HepG2 (cell line): ENCODE measurements around the gene FAM228B. TPM values are rescaled to one million over a fixed set of nuclear protein-coding genes. Genes with fewer than 3 reads are reported as not detected.

Experiments used
- ATAC-seq: fragments of 200-7000 bp; cut with Tn5 transposase; 3 replicates; pipeline ENCODE4 v1.9.1; 2020; ENCODE audit warnings: mild to moderate bottlenecking, moderate library complexity
- BruUV-seq: library from RNA; stranded (reverse); fragments of 400-500 nt; replicated peaks from 2 replicates; lab custom pipeline; 2021; lab: Mats Ljungman, UMichigan
- CTCF ChIA-PET: fragments of 300-600 bp; formaldehyde crosslinking; extraction: SDS; loops from one replicate; lab custom pipeline; 2021; ENCODE audit warnings: low total read pairs, inconsistent platforms, low intra/inter-chr PET ratio; lab: Yijun Ruan, JAX
- POLR2A ChIA-PET: fragments of 350-600 bp; sonication (Branson Sonifier 250); formaldehyde crosslinking; loops from one replicate; lab custom pipeline; 2020; ENCODE audit warnings: antibody characterized with exemption, inconsistent platforms; lab: Yijun Ruan, JAX
- DNase-seq: peaks from one replicate; pipeline ENCODE4 v3.0.0-alpha.2; 2015; ENCODE audit warnings: low spot score
- FAIRE-seq: peaks from 3 replicates; lab custom pipeline; 2011; peaks lifted over from hg19 to GRCh38; lab: Jason Lieb, UNC
- H2AFZ ChIP-seq: one replicate; pipeline ENCODE4 v1.6.1; 2011; ENCODE audit warnings: low read length, inconsistent platforms
- H3K27ac ChIP-seq: fragments of 300-600 bp; 3 replicates; pipeline ENCODE4 v1.8.0; 2011; ENCODE audit warnings: mixed run types, mild to moderate bottlenecking, mixed read lengths, low read length, inconsistent platforms; ENCODE audit not compliant: insufficient read depth; ENCODE audit errors: extremely low read length
- H3K27me3 ChIP-seq, 2 experiments: fragments of 200-600 bp in 1 of 2; 2 replicates in 1 of 2; 3 replicates in 1 of 2; pipeline versions ENCODE4 v1.6.0 to v1.8.0; 2011; ENCODE audit warnings: low read length in 2 of 2, mild to moderate bottlenecking in 2 of 2, moderate library complexity in 2 of 2, inconsistent platforms in 1 of 2; ENCODE audit not compliant: insufficient read depth in 2 of 2, control insufficient read depth in 1 of 2
- H3K36me3 ChIP-seq, 2 experiments: fragments of 200-600 bp in 1 of 2; replicated peaks in 1 of 2; 2 replicates in 1 of 2; 3 replicates in 1 of 2; pipeline versions ENCODE4 v1.5.1 to v1.8.0; 2011; ENCODE audit warnings: low read length in 2 of 2, inconsistent platforms in 1 of 2; ENCODE audit not compliant: insufficient read depth in 2 of 2, control insufficient read depth in 1 of 2
- H3K4me1 ChIP-seq: 2 replicates; pipeline ENCODE4 v1.5.1; 2012; ENCODE audit warnings: low read length, inconsistent platforms; ENCODE audit not compliant: insufficient read depth
- H3K4me2 ChIP-seq: 2 replicates; pipeline ENCODE4 v1.6.0; 2011; ENCODE audit warnings: low read depth, low read length, inconsistent platforms
- H3K4me3 ChIP-seq, 3 experiments: fragments of 200-600 bp in 1 of 3; sonication (generic), shearing (Covaris generic) in 1 of 3; replicated peaks in 1 of 3; 2 replicates each; pipeline ENCODE4 v1.5.1; 2011 to 2016; ENCODE audit warnings: low read length in 3 of 3, inconsistent platforms in 2 of 3, low read depth in 2 of 3, mild to moderate bottlenecking in 2 of 3, control low read depth in 1 of 3, mixed read lengths in 1 of 3; ENCODE audit not compliant: insufficient read depth in 1 of 3
- H3K79me2 ChIP-seq: one replicate; pipeline ENCODE4 v1.6.1; 2011; ENCODE audit warnings: low read length, inconsistent platforms; ENCODE audit not compliant: insufficient read depth
- H3K9ac ChIP-seq: 2 replicates; pipeline ENCODE4 v1.6.0; 2011; ENCODE audit warnings: mild to moderate bottlenecking, low read depth, low read length, inconsistent platforms; ENCODE audit not compliant: insufficient read depth
- H3K9me3 ChIP-seq: 2 replicates; pipeline ENCODE4 v1.5.1; 2012; ENCODE audit warnings: mild to moderate bottlenecking, low read length
- H4K20me1 ChIP-seq: 2 replicates; pipeline ENCODE4 v1.6.0; 2011; ENCODE audit warnings: inconsistent platforms, mild to moderate bottlenecking, low read length, moderate library complexity; ENCODE audit not compliant: insufficient read depth
- HES4 ChIP-seq: sonication (generic); formaldehyde crosslinking; IDR thresholded peaks from 2 replicates; pipeline ENCODE4 v1.9.0; 2021; ENCODE audit warnings: mild to moderate bottlenecking, missing genetic modification reagents, borderline replicate concordance
- HNRNPLL ChIP-seq: fragments of 200-400 bp; formaldehyde crosslinking; IDR thresholded peaks from 2 replicates; pipeline ENCODE4 v1.6.1; 2017; ENCODE audit warnings: mild to moderate bottlenecking, low read depth, low read length; ENCODE audit not compliant: poor library complexity, severe bottlenecking
- LBX2 ChIP-seq: sonication (generic); formaldehyde crosslinking; IDR thresholded peaks from 2 replicates; pipeline ENCODE4 v1.5.0; 2020; ENCODE audit warnings: missing genetic modification reagents, mild to moderate bottlenecking, borderline replicate concordance
- MAFK ChIP-seq, 2 experiments: IDR thresholded peaks in 1 of 2; conservative IDR thresholded peaks in 1 of 2; 2 replicates each; pipeline ENCODE4 v1.6.1; 2011; ENCODE audit warnings: improper control_type of control experiment in 2 of 2, low read length in 2 of 2
- NR2F6 ChIP-seq, 2 experiments: IDR thresholded peaks; 2 replicates each; pipeline ENCODE4 v1.6.1; 2016; ENCODE audit warnings: antibody characterized with exemption in 1 of 2, mild to moderate bottlenecking in 1 of 2
- RBM39 ChIP-seq: fragments of 200-400 bp; formaldehyde crosslinking; IDR thresholded peaks from one replicate; pipeline ENCODE4 v1.6.1; 2018; ENCODE audit warnings: antibody characterized with exemption, mild to moderate bottlenecking, low read depth, low read length; ENCODE audit not compliant: poor library complexity, severe bottlenecking
- REPIN1 ChIP-seq: sonication (generic); formaldehyde crosslinking; IDR thresholded peaks from 2 replicates; pipeline ENCODE4 v1.8.0; 2022; ENCODE audit warnings: missing genetic modification reagents, low read depth, mild to moderate bottlenecking, borderline replicate concordance
- RFXAP ChIP-seq: sonication (generic); formaldehyde crosslinking; IDR thresholded peaks from 2 replicates; pipeline ENCODE4 v1.4.0; 2020; ENCODE audit warnings: missing genetic modification reagents, borderline replicate concordance
- SRSF1 ChIP-seq: fragments of 200-400 bp; formaldehyde crosslinking; optimal IDR thresholded peaks from 2 replicates; pipeline ENCODE3; 2017; ENCODE audit warnings: mild to moderate bottlenecking, low read depth, low read length, moderate library complexity
- ZFP62 ChIP-seq: sonication (generic); formaldehyde crosslinking; IDR thresholded peaks from 2 replicates; pipeline ENCODE4 v1.4.0; 2020; ENCODE audit warnings: missing genetic modification reagents
- ZNF230 ChIP-seq: sonication (generic); formaldehyde crosslinking; IDR thresholded peaks from 2 replicates; pipeline ENCODE4 v1.4.0; 2020; ENCODE audit warnings: mild to moderate bottlenecking, missing genetic modification reagents
- ZNF44 ChIP-seq: sonication (generic); formaldehyde crosslinking; IDR thresholded peaks from 2 replicates; pipeline ENCODE4 v1.5.1; 2020; ENCODE audit warnings: mild to moderate bottlenecking, missing genetic modification reagents
- ZNF746 ChIP-seq: sonication (generic); formaldehyde crosslinking; IDR thresholded peaks from 2 replicates; pipeline ENCODE4 v1.8.0; 2022; ENCODE audit warnings: mild to moderate bottlenecking, missing genetic modification reagents
- WGBS: methylation state at CpG from one replicate; pipeline ENCODE4 v1.1.6; 2017; ENCODE audit warnings: low lambda C conversion rate; 5-methylcytosine and 5-hydroxymethylcytosine counted together
- in situ Hi-C: cut with HindIII; loops from 2 replicates; pipeline ENCODE4 v1.10.0; 2017; ENCODE audit warnings: low pct_unique_long_range_greater_than_20kb; ENCODE audit not compliant: extremely low pct_ligation_motif_present
- intact Hi-C: fragments of 100-400 bp; cut with micrococcal nuclease; formaldehyde crosslinking; loops from one replicate; pipeline ENCODE4 v1.10.0; 2022; ENCODE audit not compliant: unreplicated experiment
- polyA plus RNA-seq, 8 experiments: library from polyadenylated mRNA; depleted of rRNA in 3 of 8; stranded (reverse) in 7 of 8; unstranded in 1 of 8; fragments of >200 nt; fragmentation: Illumina TruSeq in 4 of 8; extraction: Trizol in 4 of 8; gene quantifications; 2 replicates each; pipeline versions ENCODE4 v1.2.1 to v1.2.3, GENCODE V29; 2011 to 2016; ENCODE audit warnings: low read depth in 4 of 8, missing spikeins in 1 of 8, mixed read lengths in 1 of 8; ENCODE audit not compliant: insufficient read depth in 1 of 8
- total RNA-seq, 5 experiments: library from RNA; depleted of rRNA; stranded (reverse); fragments of >200 nt; fragmentation: Illumina TruSeq; extraction: Trizol; gene quantifications; 2 replicates each; pipeline ENCODE4 v1.2.3, GENCODE V29; 2016; ENCODE audit warnings: low read depth in 1 of 5

FAM228B gene
- total and polyA plus RNA-seq, 2 of the 13 experiments (the other 11 are each of a cell fraction or from before 2014, with no cell fraction given) = 0.79 to 1.1 TPM

- Histone ChIP-seq H3K9ac (no peak overlapping the region), H2AFZ (no peak overlapping the region), H3K36me3 (peaks cover 2 to 16% of the 10 kb centered on the region in 2 experiments; a peak in 3 of 5 replicates), H3K27me3 (no peaks in the 10 kb centered on the region), H3K79me2 (no peaks in the 10 kb centered on the region), H3K4me1 (no peaks in the 10 kb centered on the region), H3K4me3 (no peak overlapping the region), H3K9me3 (no peaks in the 10 kb centered on the region), H3K27ac (no peak overlapping the region), H3K4me2 (no peak overlapping the region), H4K20me1 (no peaks in the 10 kb centered on the region)
- WGBS = 77% methylated on average over 7 of the region's 7 CpGs
- BruUV-seq = no TSS peak
- ChIA-PET POLR2A (no interaction called here), CTCF (no interaction called here)
- TF ChIP-seq LBX2 = no peak
- TF ChIP-seq HNRNPLL = no peak
- no peak for TF ChIP-seq REPIN1
- TF ChIP-seq HES4 (CRISPR knock-in tag) = no peak
- no peak for TF ChIP-seq ZNF44
- no peak for TF ChIP-seq MAFK (conservative IDR thresholded peaks at IDR 0.05 in 1 of 2, IDR thresholded peaks at IDR 0.05 in 1 of 2; ENCODE audit: low read length in 2 of 2)
- no peak for TF ChIP-seq ZNF230
- no peak for TF ChIP-seq SRSF1
- no peak for TF ChIP-seq RFXAP (CRISPR knock-in tag)
- no peak for TF ChIP-seq ZFP62
- TF ChIP-seq NR2F6 (IDR thresholded peaks at IDR 0.05) = no peak
- TF ChIP-seq NR2F6 (CRISPR knock-in tag; IDR thresholded peaks at IDR 0.05) = no peak
- no peak for TF ChIP-seq RBM39
- TF ChIP-seq ZNF746 = no peak
- no peak for FAIRE-seq
- intact Hi-C loops (no loop called here), in situ Hi-C loops (no loop called here)
- no peak for DNase-seq
- ATAC-seq = no peak
These were observed 88.1 kb downstream of the FAM228B start for GRCh38 chr2:24211408-24211807.
